Liver (tissue), 3 donors: Measurements from ENCODE around the gene METTL6.

Source experiments
- ATF3 ChIP-seq: IDR thresholded peaks from 2 replicates; pipeline ENCODE4 v1.6.1; 2016; ENCODE audit warnings: antibody characterized with exemption
- CTCF ChIP-seq: fragments of 150-350 bp; IDR thresholded peaks from 2 replicates; pipeline ENCODE4 v1.5.1; 2017; ENCODE audit warnings: improper control_type of control experiment, low read depth, low read length; ENCODE audit not compliant: missing input control
- JUND ChIP-seq, 2 donors: IDR thresholded peaks; 2 replicates each; pipeline ENCODE4 v1.6.1; 2016; ENCODE audit warnings: antibody characterized with exemption in 2 of 2
- MAX ChIP-seq: IDR thresholded peaks from 2 replicates; pipeline ENCODE4 v1.6.1; 2016; ENCODE audit warnings: antibody characterized with exemption
- NR2F2 ChIP-seq: IDR thresholded peaks from 2 replicates; pipeline ENCODE4 v1.6.1; 2016; ENCODE audit warnings: antibody characterized with exemption
- RAD21 ChIP-seq, 2 donors: IDR thresholded peaks; 2 replicates each; pipeline ENCODE4 v1.6.1; 2016; ENCODE audit warnings: antibody characterized with exemption in 2 of 2, mild to moderate bottlenecking in 2 of 2
- SP1 ChIP-seq: IDR thresholded peaks from 2 replicates; pipeline ENCODE4 v1.6.1; 2018; ENCODE audit warnings: antibody characterized with exemption, mild to moderate bottlenecking
- TAF1 ChIP-seq: conservative IDR thresholded peaks from 2 replicates; pipeline ENCODE4 v1.6.1; 2016; ENCODE audit warnings: antibody characterized with exemption, mild to moderate bottlenecking
- YY1 ChIP-seq: IDR thresholded peaks from 2 replicates; pipeline ENCODE4 v1.6.1; 2016; ENCODE audit warnings: antibody characterized with exemption, mild to moderate bottlenecking
- TF ChIP-seq, protein P1 (sequence below): IDR thresholded peaks from 2 replicates; pipeline ENCODE4 v1.6.1; 2016; ENCODE audit warnings: antibody characterized with exemption
- donor health status: healthy.
- donor health status: healthy.

- no peak for TF ChIP-seq JUND (IDR thresholded peaks at IDR 0.05)
- no peak for TF ChIP-seq MAX
- TF ChIP-seq CTCF: no peak
- TF ChIP-seq ATF3: no peak
- TF ChIP-seq, protein P1, sequence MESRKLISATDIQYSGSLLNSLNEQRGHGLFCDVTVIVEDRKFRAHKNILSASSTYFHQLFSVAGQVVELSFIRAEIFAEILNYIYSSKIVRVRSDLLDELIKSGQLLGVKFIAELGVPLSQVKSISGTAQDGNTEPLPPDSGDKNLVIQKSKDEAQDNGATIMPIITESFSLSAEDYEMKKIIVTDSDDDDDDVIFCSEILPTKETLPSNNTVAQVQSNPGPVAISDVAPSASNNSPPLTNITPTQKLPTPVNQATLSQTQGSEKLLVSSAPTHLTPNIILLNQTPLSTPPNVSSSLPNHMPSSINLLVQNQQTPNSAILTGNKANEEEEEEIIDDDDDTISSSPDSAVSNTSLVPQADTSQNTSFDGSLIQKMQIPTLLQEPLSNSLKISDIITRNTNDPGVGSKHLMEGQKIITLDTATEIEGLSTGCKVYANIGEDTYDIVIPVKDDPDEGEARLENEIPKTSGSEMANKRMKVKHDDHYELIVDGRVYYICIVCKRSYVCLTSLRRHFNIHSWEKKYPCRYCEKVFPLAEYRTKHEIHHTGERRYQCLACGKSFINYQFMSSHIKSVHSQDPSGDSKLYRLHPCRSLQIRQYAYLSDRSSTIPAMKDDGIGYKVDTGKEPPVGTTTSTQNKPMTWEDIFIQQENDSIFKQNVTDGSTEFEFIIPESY: no peak
- no peak for TF ChIP-seq TAF1
- TF ChIP-seq NR2F2: no peak
- TF ChIP-seq RAD21 (IDR thresholded peaks at IDR 0.05): no peak
- no peak for TF ChIP-seq SP1
- TF ChIP-seq YY1: no peak
Observed at GRCh38 chr3:15453501-15453900, 26.2 kb upstream of the METTL6 start.
